HCT116 (cell line): ENCODE results near the gene TBK1.

Source experiments
- CEBPB ChIP-seq: IDR thresholded peaks from 2 replicates; pipeline ENCODE4 v1.6.1; 2012; ENCODE audit warnings: low read depth
- EGR1 ChIP-seq: IDR thresholded peaks from 2 replicates; pipeline ENCODE4 v1.6.1; 2012; ENCODE audit warnings: low read depth
- ELF1 ChIP-seq: IDR thresholded peaks from 2 replicates; pipeline ENCODE4 v1.6.1; 2012; ENCODE audit warnings: low read depth, borderline replicate concordance
- EZH2 ChIP-seq: fragments of 200-600 bp; sonication (generic); IDR thresholded peaks from 2 replicates; pipeline ENCODE4 v1.6.1; 2017; ENCODE audit warnings: antibody characterized with exemption, mixed run types
- EZH2phosphoT487 ChIP-seq: fragments of 200-600 bp; IDR thresholded peaks from 2 replicates; pipeline ENCODE4 v1.6.1; 2018; ENCODE audit warnings: antibody characterized with exemption, borderline replicate concordance
- POLR2A ChIP-seq: IDR thresholded peaks from 2 replicates; pipeline ENCODE4 v1.7.0; 2011; ENCODE audit warnings: borderline replicate concordance; ENCODE audit not compliant: insufficient read depth, insufficient read length; ENCODE audit errors: extremely low read depth
- POLR2AphosphoS5 ChIP-seq: IDR thresholded peaks from 2 replicates; pipeline ENCODE4 v1.6.1; 2011; ENCODE audit warnings: mild to moderate bottlenecking, low read depth, low read length, moderate library complexity
- RAD21 ChIP-seq: IDR thresholded peaks from 2 replicates; pipeline ENCODE4 v1.6.1; 2012; ENCODE audit warnings: low read depth, mild to moderate bottlenecking
- SIN3A ChIP-seq: IDR thresholded peaks from 2 replicates; pipeline ENCODE4 v1.6.1; 2012; ENCODE audit warnings: low read depth
- TCF7L2 ChIP-seq: IDR thresholded peaks from 2 replicates; pipeline ENCODE4 v1.7.0; 2011; ENCODE audit warnings: borderline replicate concordance, inconsistent platforms; ENCODE audit not compliant: insufficient read depth, insufficient read length; ENCODE audit errors: extremely low read depth
- YY1 ChIP-seq: IDR thresholded peaks from 2 replicates; pipeline ENCODE4 v1.6.1; 2011; ENCODE audit warnings: low read length, low read depth, moderate library complexity, mild to moderate bottlenecking; ENCODE audit not compliant: insufficient replicate concordance; ENCODE audit errors: extremely low read depth
- TF ChIP-seq, protein P1 (sequence below), 3 experiments: fragments of 200-600 bp in 1 of 3; sonication (generic) in 1 of 3; IDR thresholded peaks in 2 of 3; conservative IDR thresholded peaks in 1 of 3; 2 replicates each; pipeline ENCODE4 v1.5.1; 2012 to 2017; ENCODE audit warnings: low read depth in 2 of 3, low read length in 2 of 3, antibody characterized with exemption in 1 of 3, borderline replicate concordance in 1 of 3, control low read depth in 1 of 3, mild to moderate bottlenecking in 1 of 3, mixed read lengths in 1 of 3, mixed run types in 1 of 3, moderate library complexity in 1 of 3; ENCODE audit not compliant: insufficient read depth in 1 of 3
- TF ChIP-seq, protein P2 (sequence below): IDR thresholded peaks from 2 replicates; pipeline ENCODE4 v1.6.1; 2011; ENCODE audit warnings: mild to moderate bottlenecking, low read length, moderate library complexity; ENCODE audit not compliant: insufficient replicate concordance; ENCODE audit errors: extremely low read depth

DNA sequence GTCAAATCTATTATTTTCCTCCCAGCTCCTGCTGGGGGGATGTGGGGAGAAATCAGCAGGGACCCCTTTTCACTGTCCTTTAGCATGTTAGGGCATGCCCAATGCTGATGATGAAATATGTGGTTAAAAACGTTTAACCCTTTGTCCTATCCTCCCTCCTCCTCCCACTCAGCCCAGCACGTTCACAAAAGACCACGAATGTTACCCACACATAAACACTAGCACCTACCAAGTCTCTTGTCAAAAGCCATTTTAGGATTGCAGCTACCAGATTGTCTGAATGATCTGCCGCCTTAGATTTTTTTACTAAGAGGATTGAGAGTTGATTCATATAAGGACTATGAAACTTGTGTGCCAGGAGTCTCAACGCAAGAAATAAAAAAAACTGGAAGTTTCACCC is 70.4 kb downstream of the TBK1 start:
- TF ChIP-seq SIN3A (no peak), EZH2 (no peak), POLR2A (no peak), RAD21 (no peak), EGR1 (no peak), POLR2AphosphoS5 (no peak), YY1 (no peak), CEBPB (no peak), EZH2phosphoT487 (no peak), TCF7L2 (no peak), ELF1 (no peak)
- TF ChIP-seq, protein P1, sequence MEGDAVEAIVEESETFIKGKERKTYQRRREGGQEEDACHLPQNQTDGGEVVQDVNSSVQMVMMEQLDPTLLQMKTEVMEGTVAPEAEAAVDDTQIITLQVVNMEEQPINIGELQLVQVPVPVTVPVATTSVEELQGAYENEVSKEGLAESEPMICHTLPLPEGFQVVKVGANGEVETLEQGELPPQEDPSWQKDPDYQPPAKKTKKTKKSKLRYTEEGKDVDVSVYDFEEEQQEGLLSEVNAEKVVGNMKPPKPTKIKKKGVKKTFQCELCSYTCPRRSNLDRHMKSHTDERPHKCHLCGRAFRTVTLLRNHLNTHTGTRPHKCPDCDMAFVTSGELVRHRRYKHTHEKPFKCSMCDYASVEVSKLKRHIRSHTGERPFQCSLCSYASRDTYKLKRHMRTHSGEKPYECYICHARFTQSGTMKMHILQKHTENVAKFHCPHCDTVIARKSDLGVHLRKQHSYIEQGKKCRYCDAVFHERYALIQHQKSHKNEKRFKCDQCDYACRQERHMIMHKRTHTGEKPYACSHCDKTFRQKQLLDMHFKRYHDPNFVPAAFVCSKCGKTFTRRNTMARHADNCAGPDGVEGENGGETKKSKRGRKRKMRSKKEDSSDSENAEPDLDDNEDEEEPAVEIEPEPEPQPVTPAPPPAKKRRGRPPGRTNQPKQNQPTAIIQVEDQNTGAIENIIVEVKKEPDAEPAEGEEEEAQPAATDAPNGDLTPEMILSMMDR (IDR thresholded peaks at IDR 0.05 in 2 of 3, conservative IDR thresholded peaks at IDR 0.05 in 1 of 3; ENCODE audit: borderline replicate concordance in 1 of 3, insufficient read depth in 1 of 3, low read depth in 2 of 3, low read length in 2 of 3), result no peak
- TF ChIP-seq, protein P2, sequence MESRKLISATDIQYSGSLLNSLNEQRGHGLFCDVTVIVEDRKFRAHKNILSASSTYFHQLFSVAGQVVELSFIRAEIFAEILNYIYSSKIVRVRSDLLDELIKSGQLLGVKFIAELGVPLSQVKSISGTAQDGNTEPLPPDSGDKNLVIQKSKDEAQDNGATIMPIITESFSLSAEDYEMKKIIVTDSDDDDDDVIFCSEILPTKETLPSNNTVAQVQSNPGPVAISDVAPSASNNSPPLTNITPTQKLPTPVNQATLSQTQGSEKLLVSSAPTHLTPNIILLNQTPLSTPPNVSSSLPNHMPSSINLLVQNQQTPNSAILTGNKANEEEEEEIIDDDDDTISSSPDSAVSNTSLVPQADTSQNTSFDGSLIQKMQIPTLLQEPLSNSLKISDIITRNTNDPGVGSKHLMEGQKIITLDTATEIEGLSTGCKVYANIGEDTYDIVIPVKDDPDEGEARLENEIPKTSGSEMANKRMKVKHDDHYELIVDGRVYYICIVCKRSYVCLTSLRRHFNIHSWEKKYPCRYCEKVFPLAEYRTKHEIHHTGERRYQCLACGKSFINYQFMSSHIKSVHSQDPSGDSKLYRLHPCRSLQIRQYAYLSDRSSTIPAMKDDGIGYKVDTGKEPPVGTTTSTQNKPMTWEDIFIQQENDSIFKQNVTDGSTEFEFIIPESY, result no peak
